Stimulated activated CD4-positive, alpha-beta T cell treated with anti-CD3 and anti-CD28 coated beads, Interleukin-12 subunit alpha, Interleukin-12 subunit beta, amount 100 ng/mL, for 48 hours (primary cell): ENCODE data around the gene CHAMP1.
A peak's percentile ranks its signal among the peaks of the same experiment; 100 is the strongest.

Experiments used
- DNase-seq, 3 donors: peaks; one replicate each; pipeline ENCODE4 v3.0.0-alpha.2; 2020; ENCODE audit warnings: low read depth in 2 of 3, low spot score in 1 of 3

The CHAMP1 gene

DNA sequence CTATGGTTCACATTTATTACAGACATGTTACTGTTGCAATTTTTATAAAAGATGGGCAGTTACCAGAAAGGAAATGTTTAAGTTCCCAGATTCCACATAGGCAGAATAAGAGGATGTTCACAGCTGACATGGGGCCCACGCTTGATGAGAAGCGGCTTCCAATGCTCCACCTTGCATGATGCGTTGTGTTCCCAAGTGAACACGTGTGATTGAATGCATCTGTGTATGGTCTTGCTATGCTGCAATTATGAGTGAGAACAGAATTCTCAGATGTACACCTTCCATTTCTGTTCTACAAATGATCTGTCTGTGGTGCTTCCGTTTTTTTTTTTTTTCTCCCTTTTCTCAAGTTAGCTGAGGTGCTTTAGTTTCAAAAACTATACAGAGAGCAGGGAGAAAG lies 17.4 kb upstream of the CHAMP1 start:
- DNase-seq = no peak

DNA sequence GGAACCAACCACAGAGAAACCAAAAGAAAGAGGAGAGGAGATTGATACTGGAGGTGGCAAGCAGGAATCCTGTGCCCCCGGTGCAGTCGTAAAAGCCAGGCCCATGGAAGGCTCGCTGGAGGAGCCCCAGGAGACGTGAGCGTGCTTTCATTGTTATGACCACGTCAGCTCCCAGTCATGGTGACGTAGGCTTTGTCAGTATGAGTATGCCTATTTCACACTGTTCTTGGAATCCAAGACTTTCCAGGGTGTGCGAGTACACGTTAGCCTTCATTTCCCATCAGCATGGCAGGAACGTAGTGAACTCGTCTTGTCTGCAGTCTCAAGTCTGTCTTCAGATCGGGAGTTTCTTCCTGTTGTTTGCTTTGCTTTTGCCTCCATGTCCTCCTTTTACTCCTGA lies 15.4 kb upstream of the CHAMP1 start:
- DNase-seq = no peak

DNA sequence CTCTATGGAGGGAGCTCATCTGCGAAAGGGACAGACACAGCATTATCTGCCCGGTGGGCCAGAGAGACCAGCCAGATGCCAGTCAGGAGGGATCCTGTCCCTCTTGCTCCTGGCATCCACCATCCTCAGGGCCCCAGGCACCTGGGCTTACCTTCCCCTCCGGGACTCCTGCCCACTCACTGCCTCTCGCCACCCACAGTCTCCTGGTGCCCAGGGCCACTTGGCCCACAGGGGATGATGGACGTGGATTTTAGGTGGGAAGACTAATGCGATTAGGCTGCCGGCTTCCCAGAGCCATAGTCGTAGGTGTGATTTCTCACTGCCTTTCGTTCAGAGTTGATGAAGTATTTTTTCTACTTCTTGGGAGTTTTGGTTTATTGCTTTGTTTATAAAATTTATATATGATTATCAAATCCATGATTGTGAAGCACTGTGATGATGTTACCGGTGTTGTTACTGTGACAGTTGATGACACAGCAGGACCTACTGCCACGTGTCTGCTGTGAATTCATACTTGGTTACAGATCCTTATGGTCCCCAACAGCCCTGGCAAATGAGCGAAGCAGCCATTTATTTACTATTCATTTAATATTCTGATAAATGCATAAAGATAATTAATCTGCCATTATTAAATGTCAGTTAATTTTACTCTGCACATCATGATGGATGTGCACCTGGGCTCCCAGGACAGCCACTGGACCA lies 14.5 kb upstream of the CHAMP1 start:
- DNase-seq = no peak

DNA sequence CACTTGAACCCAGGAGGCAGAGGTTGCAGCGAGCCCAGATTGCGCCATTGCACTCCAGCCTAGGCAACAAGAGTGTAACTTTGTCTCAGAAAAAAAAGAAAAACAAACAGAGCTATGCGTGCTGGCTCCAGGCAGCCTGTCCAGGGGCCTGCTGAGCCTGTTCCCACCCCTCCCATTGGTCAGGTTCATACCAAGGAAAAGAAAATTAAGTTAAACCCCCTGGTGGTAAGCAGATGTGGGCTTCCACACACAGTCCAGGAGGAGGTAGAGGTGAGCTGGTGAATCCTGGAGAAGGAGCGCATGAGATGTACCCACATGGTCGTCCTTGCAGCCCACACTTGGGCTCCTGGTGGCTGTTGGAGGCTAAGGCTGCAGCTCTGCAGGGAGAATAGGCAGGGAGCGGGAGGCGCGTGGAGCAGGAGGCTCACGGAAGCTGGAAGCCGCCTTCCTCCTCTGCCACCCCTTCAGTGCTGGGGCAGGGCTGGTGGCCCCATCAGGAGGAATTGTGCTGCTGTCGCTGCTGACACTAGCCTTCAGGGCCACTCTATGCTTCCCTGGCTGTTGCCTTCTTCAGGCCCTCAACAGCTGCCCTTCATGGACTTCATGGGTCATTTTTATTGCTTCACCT lies 10.5 kb upstream of the CHAMP1 start:
- no peak for DNase-seq

DNA sequence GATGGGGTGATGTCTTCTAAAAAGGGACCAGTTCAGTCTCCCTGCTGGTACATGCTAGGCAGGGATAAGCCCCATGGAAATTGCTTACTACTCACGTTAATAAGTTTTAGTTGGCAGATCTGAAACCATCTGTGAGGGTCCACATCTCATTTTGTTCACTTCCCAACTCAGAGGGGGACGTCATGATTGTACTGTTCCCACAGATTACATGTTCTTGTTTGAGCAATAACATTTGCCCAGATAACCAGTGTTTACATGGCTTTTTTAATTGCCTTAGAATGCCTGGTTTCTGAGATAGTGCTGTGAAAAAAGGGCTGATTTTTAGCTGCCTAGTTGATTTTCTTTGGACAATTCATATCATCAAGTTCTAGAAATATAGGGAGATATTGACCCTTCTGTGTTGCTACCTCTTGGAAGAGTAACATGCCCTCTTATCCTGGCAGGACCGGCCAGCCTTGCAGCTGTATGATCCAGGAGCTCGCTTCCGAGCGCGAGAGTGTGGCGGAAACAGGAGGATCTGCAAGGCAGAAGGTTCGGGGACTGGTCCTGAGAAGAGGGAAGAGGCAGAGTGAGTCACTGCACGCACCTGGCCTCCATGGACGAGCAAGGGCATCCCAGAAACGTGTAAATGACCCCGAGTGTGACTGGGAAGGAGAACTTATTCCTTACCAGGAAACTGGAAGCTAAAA lies 9.8 kb upstream of the CHAMP1 start:
- no peak for DNase-seq

DNA sequence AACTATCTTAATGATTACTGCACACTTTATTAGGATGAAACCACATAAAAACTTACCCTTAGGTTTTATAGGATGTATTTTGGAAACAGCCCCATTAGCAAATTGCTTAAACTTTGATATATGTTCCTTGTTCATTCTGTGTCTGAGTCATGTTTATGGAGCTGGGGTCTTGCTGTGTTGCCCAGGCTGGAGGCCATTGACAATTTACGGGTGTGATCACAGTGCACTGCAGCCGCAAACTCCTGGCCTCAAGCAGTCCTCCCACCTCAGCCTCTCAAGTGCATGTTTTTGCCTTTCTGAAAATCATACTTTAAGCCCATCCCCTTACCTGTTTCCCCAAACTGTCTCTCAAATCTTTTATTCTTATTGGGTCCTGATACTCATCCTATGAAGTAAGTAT lies 5.2 kb upstream of the CHAMP1 start:
- DNase-seq = no peak

DNA sequence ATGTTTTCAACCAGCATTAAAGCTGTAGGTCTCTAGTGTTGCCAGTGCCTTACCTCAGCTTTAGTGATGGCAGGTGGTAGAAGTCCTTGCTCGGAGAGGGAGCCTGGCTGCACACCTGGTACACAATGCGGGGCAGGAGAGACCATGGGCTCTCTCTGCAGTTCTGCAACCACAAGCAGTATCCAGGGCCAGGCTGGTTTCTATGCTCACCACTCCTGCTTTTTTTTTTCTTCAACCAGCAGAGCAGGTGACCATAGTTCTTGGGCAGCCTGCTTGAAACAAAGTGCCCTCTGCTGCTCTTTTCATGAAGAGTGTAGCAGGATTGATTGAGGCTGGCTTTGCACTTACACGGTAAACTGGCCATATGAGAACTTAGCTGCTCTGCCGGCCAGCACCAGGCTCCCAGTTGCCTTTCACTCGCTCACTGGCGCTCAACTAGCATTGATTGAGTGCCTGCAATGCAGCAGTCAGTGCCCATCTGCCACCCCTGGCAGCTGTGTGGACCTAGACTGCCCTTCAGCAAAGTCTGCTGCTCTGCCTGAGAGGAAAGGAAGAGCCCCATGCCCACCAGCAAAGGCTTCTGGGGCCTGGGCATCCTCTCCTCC lies 4.4 kb upstream of the CHAMP1 start:
- DNase-seq = no peak

DNA sequence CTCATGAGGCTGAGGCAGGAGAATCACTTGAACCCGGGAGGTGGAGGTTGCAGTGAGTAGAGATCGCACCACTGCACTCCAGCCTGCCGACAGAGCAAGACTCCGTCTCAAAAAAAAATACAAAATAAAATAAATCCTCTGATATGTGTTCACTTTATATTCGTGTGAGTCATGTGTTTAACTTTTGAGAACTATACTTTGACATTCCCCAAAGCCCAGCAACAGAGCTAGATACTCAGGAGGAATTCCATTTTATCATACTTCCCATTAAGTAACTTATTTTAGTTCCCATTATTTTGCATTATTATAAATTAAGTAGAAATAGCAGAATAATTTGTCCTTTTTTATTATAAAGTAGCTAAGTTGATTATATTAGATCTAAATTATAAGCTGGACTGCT lies 3.3 kb upstream of the CHAMP1 start:
- DNase-seq = no peak

DNA sequence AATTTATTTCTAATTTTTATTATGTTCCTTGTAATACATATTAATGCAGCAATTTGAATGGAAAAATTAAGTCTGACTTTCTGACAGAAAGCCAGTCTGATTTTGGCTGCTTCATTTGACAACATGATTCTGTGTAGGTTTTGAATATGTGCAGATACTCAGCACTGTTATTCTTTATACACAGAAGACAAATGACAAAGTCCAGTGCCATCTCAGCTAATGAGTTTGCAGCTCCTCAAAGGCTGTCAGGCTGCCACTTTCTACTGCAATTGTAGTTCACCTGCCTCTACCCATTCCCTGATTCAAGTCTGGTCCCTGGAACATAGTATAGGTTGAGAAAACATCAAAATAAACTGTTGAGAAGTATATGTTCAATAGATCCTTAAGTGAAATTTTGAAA lies 2.9 kb upstream of the CHAMP1 start:
- DNase-seq = no peak

DNA sequence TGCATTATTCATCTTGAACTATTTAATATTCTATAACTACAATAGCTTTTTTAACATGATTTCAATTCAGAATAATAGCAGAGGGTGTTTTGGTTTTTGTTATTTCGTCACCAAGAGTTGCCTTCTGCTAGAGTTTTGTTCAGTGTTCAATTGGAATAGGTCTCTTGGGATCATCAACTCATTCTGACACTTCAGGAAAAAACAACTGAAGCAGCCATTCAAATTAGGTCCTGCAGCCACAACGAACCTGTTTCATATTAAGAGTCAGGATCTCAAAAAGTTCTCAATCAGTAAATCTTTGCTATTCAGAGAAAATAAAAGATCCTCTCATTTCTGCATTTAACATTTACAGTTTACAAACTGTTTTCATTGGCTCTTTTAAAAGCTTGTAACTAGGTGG lies 2.4 kb upstream of the CHAMP1 start:
- DNase-seq = no peak

DNA sequence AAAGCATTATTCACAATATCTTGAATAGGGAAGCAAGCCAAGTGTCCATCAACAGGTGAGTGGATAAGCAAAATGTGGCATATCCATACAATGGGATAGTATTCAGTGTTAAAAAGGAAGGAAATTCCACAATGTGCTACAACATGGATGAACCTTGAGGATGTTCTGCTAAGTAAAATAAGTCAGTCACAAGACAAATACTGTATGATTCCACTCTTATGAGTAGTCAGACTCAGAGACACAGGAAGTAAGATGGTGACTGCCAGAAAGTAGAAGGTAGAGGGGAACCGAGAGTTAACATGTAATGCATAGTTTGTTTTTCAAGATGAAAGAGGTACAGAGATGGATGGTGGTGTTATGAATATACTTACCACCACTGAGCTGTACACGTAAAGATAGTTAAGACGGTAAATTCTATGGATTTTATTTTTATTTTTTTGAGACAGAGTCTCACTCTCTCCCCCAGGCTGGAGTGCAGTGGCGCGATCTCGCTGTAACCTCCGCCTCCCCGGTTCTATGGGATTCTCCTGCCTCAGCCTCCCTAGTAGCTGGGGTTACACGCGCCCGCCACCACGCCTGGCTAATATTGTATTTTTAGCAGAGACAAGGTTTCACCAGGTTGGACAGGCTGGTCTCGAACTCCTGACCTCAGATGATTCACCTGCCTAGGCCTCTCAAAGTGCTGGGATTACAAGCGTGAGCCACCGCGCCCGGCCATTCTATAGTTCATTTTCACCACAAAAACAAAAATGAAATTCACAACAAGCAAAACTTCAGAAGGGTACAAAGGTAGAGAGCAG lies 1.0 kb upstream of the CHAMP1 start:
- peak; percentile 23 to 52 (median 39) for DNase-seq

DNA sequence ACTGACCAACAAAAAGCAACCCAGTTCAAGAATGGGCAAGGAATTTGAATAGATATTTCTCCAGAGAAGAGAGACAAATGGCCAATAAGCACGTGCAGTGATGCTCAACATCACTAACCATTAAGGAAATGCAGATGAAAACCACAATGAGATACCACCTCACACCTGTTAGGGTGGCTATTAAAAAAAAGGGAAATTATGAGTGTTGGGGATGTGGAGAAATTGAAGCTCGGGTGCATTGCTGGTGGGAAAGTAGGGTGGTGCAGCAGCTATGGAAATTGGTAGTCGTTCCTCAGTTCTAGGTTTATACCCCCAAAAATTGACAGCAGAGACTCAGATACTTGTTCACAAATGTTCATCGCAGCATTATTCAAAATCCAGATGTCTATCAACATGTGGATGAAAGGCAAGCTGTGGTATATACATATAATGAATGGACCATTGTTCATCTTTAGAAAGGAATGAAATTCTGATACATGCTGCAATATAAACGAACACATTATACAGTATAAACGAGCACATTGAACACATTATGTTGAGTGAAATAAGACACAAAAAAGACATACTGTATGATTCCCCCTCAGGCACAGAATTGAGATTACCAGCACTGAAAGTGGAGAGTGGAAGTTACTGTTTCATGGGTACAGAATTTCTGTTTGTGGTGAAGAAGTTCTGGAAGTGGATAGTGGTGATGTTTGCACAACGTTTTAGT lies 927 bp downstream of the CHAMP1 start:
- DNase-seq = no peak

DNA sequence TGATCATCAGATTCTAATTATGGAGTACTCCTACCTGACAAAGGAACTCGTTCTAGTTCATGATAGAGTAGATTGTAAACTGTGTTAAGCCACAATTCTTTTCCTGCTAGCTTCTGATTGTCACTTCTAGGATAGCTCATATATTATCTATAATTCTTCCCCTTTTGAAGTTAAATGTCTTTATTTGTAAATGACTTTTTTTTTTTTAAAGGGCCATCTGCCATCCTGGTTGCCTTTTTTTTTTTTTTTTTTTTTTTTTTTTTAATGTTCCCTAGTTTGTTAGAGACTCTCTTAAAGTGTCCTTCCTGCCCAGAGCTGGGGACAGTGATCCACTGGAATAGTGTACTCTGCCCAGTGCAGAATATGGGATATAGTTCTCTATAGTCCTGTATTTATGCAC lies 4.3 kb downstream of the CHAMP1 start:
- no peak for DNase-seq

DNA sequence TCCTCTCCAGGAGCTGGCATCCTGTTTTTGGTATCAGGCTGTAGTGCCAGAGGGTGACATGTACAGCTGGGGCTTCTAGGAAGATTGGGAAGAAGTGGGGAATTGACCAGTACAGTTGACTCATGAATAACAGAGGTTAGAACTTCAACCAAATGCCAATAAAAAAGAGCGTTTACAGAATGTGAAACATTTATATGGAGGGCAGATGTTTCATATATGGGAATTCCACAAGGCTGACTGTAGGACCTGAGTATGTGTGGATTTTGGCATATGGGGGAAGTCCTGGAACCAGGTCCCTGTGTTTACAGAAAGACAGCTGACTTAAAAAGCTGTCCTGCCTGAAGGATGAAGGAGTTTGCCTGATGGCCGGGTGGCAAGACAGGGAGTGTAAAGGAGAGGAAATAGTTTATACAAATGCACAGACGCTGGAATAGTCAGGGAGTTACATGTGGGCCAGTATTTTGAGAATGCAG lies 5.2 kb downstream of the CHAMP1 start:
- DNase-seq = no peak

DNA sequence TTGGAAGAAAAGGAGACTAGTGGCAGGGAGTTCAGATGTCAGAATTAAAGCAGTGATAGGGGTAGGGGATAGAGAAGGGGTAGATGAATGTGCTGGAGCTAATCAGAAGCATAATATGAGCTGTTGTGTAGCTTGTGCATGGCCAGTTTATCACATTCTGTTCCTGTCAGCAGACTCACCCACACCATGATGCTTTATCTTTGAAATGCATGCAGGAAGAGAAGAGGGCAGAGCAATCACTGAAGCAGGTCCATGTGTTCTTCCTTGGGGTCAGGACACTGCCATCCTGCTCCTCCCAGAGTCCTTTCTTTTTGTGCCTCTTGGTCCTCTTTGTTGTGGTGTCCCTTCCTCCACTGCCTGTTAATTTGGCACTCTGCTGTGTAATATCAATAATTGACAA lies 5.8 kb downstream of the CHAMP1 start:
- no peak for DNase-seq

DNA sequence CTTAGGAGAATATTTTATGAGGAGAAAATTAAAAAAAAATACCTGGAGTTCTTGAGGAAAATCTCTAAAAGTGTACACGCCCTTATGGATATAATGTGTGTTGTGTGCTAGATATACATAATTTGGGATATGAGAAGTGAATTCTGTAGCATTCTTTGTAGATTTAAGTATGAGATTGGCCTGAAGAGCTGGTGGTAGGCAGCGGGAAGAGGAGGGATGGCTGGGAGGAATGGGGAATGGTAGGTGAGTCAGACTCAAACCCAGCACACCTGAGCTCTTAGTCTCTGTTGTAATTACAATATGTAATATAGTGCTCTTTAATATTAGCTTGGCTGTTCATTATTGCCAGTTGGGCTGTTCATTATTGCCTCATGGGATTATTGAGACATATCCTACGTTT lies 7.0 kb downstream of the CHAMP1 start:
- DNase-seq = no peak

DNA sequence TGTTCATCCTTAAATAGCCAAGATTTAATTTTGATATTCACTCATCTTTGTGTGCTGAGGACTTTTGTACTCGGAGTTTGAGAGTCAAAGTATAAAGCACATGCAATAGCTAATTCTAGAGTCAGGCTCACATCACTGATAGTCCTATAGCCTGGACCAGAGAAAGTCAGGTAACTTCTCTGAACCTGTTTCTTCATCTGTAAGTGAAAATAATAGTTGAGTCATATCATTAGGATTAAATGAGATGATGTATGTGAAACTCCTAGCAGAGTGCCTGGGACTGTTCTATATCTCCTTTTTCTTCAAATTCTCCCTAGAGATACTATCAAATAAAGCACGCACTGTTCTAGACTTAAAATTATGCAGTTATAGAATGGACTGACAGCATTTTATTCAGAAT lies 9.0 kb downstream of the CHAMP1 start:
- DNase-seq = no peak

DNA sequence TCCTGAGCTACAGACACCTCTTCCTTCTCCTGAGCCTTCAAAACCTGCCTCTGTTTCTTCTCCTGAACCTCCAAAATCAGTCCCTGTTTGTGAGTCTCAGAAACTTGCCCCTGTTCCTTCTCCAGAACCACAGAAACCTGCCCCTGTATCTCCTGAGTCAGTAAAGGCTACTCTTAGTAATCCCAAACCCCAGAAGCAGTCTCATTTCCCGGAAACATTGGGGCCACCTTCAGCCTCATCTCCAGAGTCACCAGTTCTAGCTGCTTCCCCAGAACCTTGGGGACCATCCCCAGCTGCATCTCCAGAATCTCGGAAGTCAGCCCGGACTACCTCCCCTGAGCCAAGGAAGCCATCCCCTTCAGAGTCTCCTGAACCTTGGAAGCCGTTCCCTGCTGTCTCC lies 10.0 kb downstream of the CHAMP1 start:
- no peak for DNase-seq

DNA sequence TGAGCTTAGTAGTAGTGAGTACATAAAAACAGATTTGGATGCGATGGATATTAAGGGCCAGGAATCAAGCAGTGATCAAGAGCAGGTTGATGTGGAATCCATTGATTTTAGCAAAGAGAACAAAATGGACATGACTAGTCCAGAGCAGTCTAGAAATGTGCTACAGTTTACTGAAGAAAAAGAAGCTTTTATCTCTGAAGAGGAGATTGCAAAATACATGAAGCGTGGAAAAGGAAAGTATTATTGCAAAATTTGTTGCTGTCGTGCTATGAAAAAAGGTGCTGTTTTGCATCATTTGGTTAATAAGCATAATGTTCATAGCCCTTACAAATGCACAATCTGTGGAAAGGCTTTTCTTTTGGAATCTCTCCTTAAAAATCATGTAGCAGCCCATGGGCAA lies 11.4 kb downstream of the CHAMP1 start:
- DNase-seq = no peak

DNA sequence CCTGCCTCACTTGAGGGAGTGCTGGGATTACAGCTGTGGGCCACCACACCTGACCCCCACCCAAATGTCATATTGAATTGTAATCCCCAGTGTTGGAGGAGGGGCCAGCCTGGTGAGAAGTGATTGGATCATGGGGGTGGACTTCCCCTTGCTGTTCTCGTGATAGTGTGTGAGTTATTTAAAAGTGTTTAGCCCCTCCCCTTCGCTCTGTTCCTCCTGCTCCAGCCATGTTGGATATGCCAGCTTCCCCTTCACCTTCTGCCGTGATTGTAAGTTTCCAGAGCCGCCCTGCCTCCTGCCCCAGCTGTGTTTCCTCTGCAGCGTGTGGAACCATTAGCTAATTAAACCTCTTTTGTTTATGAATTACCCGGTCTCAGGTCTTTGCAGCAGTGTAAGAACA lies 13.7 kb downstream of the CHAMP1 start:
- DNase-seq = no peak

DNA sequence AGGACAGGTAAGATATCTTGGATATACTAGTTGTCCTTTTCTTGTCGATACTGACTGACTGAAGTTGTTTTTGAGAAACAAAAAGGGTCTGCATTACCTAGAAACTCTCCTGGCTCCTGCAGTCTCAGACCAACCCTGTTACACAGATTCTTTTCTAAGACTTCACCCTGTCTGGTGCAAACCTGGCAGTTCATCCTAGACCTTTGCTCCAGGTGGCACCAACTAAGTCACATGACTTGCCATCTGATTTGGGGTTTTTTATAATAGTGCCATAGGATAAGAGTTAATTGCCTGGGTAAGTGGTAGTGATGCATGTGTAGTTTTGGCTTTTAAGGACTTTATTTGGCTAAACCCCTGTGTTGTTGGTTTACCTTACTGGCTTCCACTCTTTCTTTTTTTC lies 14.3 kb downstream of the CHAMP1 start:
- no peak for DNase-seq
